Stimulated activated CD4-positive, alpha-beta T cell treated with anti-CD3 and anti-CD28 coated beads, TNF-alpha, amount 100 ng/mL, for 4 hours (primary cell): ENCODE data around the gene CACHD1.

Experiments used
- DNase-seq, 3 experiments: peaks; one replicate each; pipeline ENCODE4 v3.0.0-alpha.2; 2020; ENCODE audit warnings: low read depth in 3 of 3

Gene CACHD1

GRCh38 chr1:64549464-64550239 is 79.7 kb downstream of the CACHD1 start:
- DNase-seq = no peak

GRCh38 chr1:64550510-64550909 is 80.6 kb downstream of the CACHD1 start:
- no peak for DNase-seq

- no peak for DNase-seq
Observed at GRCh38 chr1:64550946-64551605, 81.1 kb downstream of the CACHD1 start.

- no peak for DNase-seq
Observed at GRCh38 chr1:64553285-64553684, 83.4 kb downstream of the CACHD1 start.

GRCh38 chr1:64555947-64556346 is 86.0 kb downstream of the CACHD1 start:
- no peak for DNase-seq

GRCh38 chr1:64561993-64562392 is 92.1 kb downstream of the CACHD1 start:
- DNase-seq = no peak

- no peak for DNase-seq
Observed at GRCh38 chr1:64563958-64564565, 94.1 kb downstream of the CACHD1 start.

- DNase-seq = no peak
Observed at GRCh38 chr1:64564891-64565290, 95.0 kb downstream of the CACHD1 start.

GRCh38 chr1:64567426-64568170 is 97.7 kb downstream of the CACHD1 start:
- no peak for DNase-seq

- no peak for DNase-seq
Observed at GRCh38 chr1:64568171-64568450, 98.2 kb downstream of the CACHD1 start.

- no peak for DNase-seq
Observed at GRCh38 chr1:64569411-64569810, 99.5 kb downstream of the CACHD1 start.

GRCh38 chr1:64570267-64570855 is 100.4 kb downstream of the CACHD1 start:
- DNase-seq = no peak

- no peak for DNase-seq
Observed at GRCh38 chr1:64572222-64572900, 102.4 kb downstream of the CACHD1 start.

- no peak for DNase-seq
Observed at GRCh38 chr1:64574301-64574700, 104.4 kb downstream of the CACHD1 start.

GRCh38 chr1:64575881-64576676 is 106.2 kb downstream of the CACHD1 start:
- no peak for DNase-seq

GRCh38 chr1:64578270-64578973 is 108.5 kb downstream of the CACHD1 start:
- DNase-seq = no peak

- no peak for DNase-seq
Observed at GRCh38 chr1:64579767-64580166, 109.8 kb downstream of the CACHD1 start.

GRCh38 chr1:64581135-64581842 is 111.4 kb downstream of the CACHD1 start:
- DNase-seq = no peak

GRCh38 chr1:64581843-64582185 is 111.9 kb downstream of the CACHD1 start:
- DNase-seq = no peak

- no peak for DNase-seq
Observed at GRCh38 chr1:64584479-64584878, 114.5 kb downstream of the CACHD1 start.
